Neutrophil (primary cell): Measurements from ENCODE around the gene HMGCS2.

Source experiments
- H3K27ac ChIP-seq: fragments of 200-600 bp; sonication (generic); 2 replicates; pipeline ENCODE4 v1.5.1; 2016; ENCODE audit warnings: mild to moderate bottlenecking, moderate library complexity
- H3K27me3 ChIP-seq: fragments of 200-600 bp; sonication (generic); 2 replicates; pipeline ENCODE4 v1.6.0; 2016; ENCODE audit warnings: mild to moderate bottlenecking
- H3K36me3 ChIP-seq: fragments of 200-600 bp; sonication (generic); 2 replicates; pipeline ENCODE4 v1.5.1; 2017
- H3K4me1 ChIP-seq, 2 experiments: fragments of 200-600 bp in 1 of 2; sonication (generic) in 1 of 2; 1 replicate in 1 of 2; 2 replicates in 1 of 2; pipeline versions ENCODE4 v1.5.1 to v1.6.1; 2013 to 2016; ENCODE audit warnings: low read depth in 1 of 2, low read length in 1 of 2, mild to moderate bottlenecking in 1 of 2, moderate library complexity in 1 of 2; ENCODE audit not compliant: control insufficient read depth in 1 of 2, insufficient read depth in 1 of 2
- H3K4me3 ChIP-seq, 2 experiments: fragments of 200-600 bp in 1 of 2; sonication (generic) in 1 of 2; 1 replicate in 1 of 2; 2 replicates in 1 of 2; pipeline ENCODE4 v1.5.1; 2013 to 2016; ENCODE audit warnings: low read depth in 1 of 2, low read length in 1 of 2, mild to moderate bottlenecking in 1 of 2, moderate library complexity in 1 of 2
- H3K9me3 ChIP-seq: fragments of 200-600 bp; sonication (generic); 2 replicates; pipeline ENCODE4 v1.5.1; 2016
- TF ChIP-seq, protein P1 (sequence below): fragments of 200-600 bp; sonication (generic); IDR thresholded peaks from 2 replicates; pipeline ENCODE4 v1.5.1; 2016; ENCODE audit warnings: antibody characterized with exemption

Gene HMGCS2

DNA sequence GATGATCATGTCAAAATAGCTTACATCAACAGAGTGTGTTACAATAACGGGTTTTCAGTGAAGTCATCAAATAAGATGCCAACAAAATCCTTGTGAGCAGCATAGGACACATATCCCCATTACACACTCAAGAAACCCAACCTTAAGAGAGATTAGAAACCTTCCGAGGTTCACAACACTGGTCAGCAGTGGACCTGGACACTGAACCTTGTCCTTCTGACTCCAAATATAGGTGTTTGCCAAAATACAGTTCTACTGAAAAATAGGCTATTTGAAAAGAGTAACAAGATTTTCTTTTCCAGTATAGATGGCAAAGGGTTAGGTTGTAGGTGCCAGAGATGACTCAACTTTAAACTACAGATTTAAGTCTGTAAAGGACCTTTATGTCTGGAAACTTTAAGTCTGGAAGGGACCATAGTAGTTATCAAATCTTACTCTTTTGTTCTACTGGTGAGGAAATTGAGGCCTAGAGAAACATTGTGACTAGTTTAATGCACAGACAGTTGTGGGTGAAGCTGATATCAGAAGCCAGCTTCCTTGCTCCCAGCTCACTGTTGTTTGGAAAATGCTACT lies 43.4 kb upstream of the HMGCS2 start:
- Histone ChIP-seq H3K9me3 (no peaks in the 10 kb centered on the region), H3K27ac (no peak overlapping the region), H3K27me3 (no peaks in the 10 kb centered on the region), H3K4me3 (no peak overlapping the region), H3K4me1 (no peaks in the 10 kb centered on the region), H3K36me3 (no peaks in the 10 kb centered on the region)
- TF ChIP-seq, protein P1, sequence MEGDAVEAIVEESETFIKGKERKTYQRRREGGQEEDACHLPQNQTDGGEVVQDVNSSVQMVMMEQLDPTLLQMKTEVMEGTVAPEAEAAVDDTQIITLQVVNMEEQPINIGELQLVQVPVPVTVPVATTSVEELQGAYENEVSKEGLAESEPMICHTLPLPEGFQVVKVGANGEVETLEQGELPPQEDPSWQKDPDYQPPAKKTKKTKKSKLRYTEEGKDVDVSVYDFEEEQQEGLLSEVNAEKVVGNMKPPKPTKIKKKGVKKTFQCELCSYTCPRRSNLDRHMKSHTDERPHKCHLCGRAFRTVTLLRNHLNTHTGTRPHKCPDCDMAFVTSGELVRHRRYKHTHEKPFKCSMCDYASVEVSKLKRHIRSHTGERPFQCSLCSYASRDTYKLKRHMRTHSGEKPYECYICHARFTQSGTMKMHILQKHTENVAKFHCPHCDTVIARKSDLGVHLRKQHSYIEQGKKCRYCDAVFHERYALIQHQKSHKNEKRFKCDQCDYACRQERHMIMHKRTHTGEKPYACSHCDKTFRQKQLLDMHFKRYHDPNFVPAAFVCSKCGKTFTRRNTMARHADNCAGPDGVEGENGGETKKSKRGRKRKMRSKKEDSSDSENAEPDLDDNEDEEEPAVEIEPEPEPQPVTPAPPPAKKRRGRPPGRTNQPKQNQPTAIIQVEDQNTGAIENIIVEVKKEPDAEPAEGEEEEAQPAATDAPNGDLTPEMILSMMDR: no peak

DNA sequence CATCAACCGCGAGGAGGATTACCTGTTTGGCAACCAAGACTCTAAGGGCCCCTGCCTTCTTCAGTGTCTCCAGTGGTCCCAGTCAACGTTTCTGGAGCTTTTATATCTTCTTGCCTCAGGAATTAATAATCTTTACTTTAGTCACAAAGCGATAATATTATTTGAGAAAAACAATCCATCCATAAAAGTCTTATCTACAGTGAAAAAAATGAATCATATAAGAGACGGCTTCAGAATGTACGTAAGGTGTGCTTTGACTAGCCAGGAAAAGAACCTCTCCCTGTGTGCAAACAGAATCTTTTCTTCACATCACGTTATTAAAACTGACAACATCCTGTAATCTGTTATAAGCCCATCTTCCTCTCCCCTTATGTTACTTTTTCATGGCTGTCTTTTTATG lies 42.7 kb upstream of the HMGCS2 start, which contains the start of gene REG4:
REG4 (minus strand) TSS at position 74 of the 400 bp plus-strand sequence. CDS start 2,691 bp downstream, outside the sequence.
- H3K4me1 ChIP-seq: no peaks in the 10 kb centered on the region
- no peaks in the 10 kb centered on the region for H3K36me3 ChIP-seq
- H3K27me3 ChIP-seq: no peaks in the 10 kb centered on the region
- no peaks in the 10 kb centered on the region for H3K9me3 ChIP-seq
- no peak within 1 kb of the TSS for H3K4me3 ChIP-seq
- no peak within 1 kb of the TSS for H3K27ac ChIP-seq
- TF ChIP-seq, protein P1: no peak

DNA sequence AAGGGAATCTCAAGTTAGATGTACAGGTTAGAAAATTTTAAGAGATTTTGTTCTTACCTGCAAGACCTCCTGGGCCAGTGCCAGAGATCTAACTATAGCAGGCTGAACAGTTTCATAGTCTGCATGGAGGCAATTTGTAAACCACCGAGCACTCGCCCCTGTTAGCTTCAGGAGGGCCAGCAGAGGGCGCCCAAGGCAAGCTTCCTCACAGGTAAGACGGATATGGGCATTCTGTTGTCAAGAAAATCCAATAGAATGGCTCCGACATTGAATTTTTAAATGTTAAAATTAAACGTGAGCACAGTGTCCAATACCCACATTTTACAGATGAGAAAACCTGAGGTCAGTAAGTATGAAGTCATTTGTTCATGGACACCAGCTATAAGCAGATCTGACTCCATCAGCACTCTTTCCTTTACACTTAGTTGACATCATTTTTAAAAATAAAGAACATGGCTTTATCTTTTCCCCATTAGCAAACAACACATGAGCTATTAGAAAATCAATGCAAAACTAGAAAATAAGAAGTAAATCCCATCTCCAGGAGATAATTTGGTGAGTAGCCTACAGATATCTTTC lies 40.4 kb upstream of the HMGCS2 start:
- Histone ChIP-seq H3K4me3 (no peak overlapping the region), H3K4me1 (no peaks in the 10 kb centered on the region), H3K27me3 (no peaks in the 10 kb centered on the region), H3K27ac (no peak overlapping the region), H3K36me3 (no peaks in the 10 kb centered on the region), H3K9me3 (no peaks in the 10 kb centered on the region)
- TF ChIP-seq, protein P1: peak; percentile 74

DNA sequence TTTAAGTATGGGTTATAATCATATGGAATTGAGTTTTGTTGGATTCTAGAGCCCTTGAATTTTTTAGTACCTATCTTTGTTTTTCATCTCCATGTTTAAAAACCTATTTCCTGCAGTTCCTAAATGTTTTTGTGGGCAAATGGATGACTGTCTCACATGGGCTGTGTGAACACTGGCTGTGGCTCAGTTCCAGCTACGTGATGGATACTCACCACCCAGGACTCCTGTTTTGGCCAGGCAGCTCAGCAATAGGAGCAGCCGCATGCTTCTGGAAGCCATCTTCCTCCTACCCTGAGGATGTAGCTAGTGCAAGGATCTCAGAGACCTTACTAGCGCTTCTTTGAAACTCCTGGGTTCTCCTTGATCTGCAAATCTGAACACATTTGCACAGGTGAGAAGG lies 39.8 kb upstream of the HMGCS2 start:
- H3K27ac ChIP-seq: no peak overlapping the region

DNA sequence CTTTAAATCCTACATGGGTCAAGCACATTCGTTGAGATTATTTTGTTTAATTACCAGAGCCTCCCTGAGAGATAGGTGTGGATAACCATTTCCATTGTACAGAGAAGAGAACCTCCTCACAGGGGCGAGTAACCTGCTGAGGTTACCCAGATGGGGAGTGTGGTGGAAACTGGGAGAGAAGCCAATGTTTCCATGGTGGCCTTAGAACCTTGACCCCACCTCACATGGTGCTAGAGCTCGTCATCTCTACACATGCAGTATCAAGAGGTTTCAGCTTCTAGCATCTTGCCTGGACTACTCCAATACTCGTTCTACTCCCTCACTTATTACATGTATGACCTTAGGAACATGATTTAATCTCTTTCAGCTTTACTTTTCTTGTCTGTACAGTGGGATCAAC lies 37.8 kb upstream of the HMGCS2 start:
- Histone ChIP-seq H3K4me1 (no peaks in the 10 kb centered on the region), H3K27ac (no peak overlapping the region), H3K4me3 (no peak overlapping the region), H3K36me3 (no peaks in the 10 kb centered on the region), H3K27me3 (no peaks in the 10 kb centered on the region), H3K9me3 (no peaks in the 10 kb centered on the region)
- TF ChIP-seq, protein P1: no peak

More for the DNA sequence above, 39.8 kb upstream of the HMGCS2 start:
- H3K27me3 ChIP-seq: no peaks in the 10 kb centered on the region
- no peaks in the 10 kb centered on the region for H3K36me3 ChIP-seq
- no peaks in the 10 kb centered on the region for H3K9me3 ChIP-seq
- H3K4me1 ChIP-seq: no peaks in the 10 kb centered on the region
- TF ChIP-seq, protein P1: no peak
- no peak overlapping the region for H3K4me3 ChIP-seq
